Hepatocyte (in vitro differentiated cells): ENCODE data around the gene UTRN.

Experiments
- CTCF ChIP-seq: fragments of 200-600 bp; sonication (generic); IDR thresholded peaks from 2 replicates; pipeline ENCODE4 v1.5.1; 2016; ENCODE audit warnings: antibody characterized with exemption, mild to moderate bottlenecking; ENCODE audit not compliant: poor library complexity
- EZH2 ChIP-seq: fragments of 200-600 bp; sonication (generic); IDR thresholded peaks from 2 replicates; pipeline ENCODE4 v1.6.1; 2016; ENCODE audit warnings: antibody characterized with exemption, mild to moderate bottlenecking, borderline replicate concordance

GRCh38 chr6:144316862-144317195 is 31.7 kb downstream of the UTRN start:
- TF ChIP-seq CTCF = no peak
- TF ChIP-seq EZH2 = no peak
